K562 (cell line): ENCODE measurements around the gene NXF1. TPM values are rescaled to one million over a fixed set of nuclear protein-coding genes. Genes with fewer than 3 reads are reported as not detected.
A peak's percentile ranks its signal among the peaks of the same experiment; 100 is the strongest.

Experiments
- ATF4 ChIP-seq: fragments of 450-650 bp; formaldehyde crosslinking; IDR thresholded peaks from 2 replicates; pipeline ENCODE4 v1.4.0; 2022; ENCODE audit warnings: mild to moderate bottlenecking, moderate library complexity
- EHMT2 ChIP-seq: fragments of 450-650 bp; IDR thresholded peaks from 2 replicates; pipeline ENCODE4 v1.6.1; 2018; ENCODE audit warnings: antibody characterized with exemption
- GABPB1 ChIP-seq: sonication (generic); formaldehyde crosslinking; IDR thresholded peaks from 2 replicates; pipeline ENCODE4 v1.8.0; 2022; ENCODE audit warnings: mild to moderate bottlenecking, missing genetic modification reagents
- HBP1 ChIP-seq: fragments of 450-650 bp; formaldehyde crosslinking; IDR thresholded peaks from 2 replicates; pipeline ENCODE4 v1.4.0; 2022; ENCODE audit warnings: missing genetic modification characterization
- HDAC2 ChIP-seq: fragments of 450-650 bp; IDR thresholded peaks from 2 replicates; pipeline ENCODE4 v1.6.1; 2016; ENCODE audit warnings: mild to moderate bottlenecking
- HMG20B ChIP-seq: fragments of 250-450 bp; sonication (Bioruptor Pico); IDR thresholded peaks from 2 replicates; pipeline ENCODE4 v1.5.0; 2021; ENCODE audit warnings: mild to moderate bottlenecking
- KLF16 ChIP-seq: IDR thresholded peaks from 2 replicates; pipeline ENCODE4 v1.6.1; 2016; ENCODE audit warnings: antibody characterized with exemption
- NCOR1 ChIP-seq: fragments of 450-650 bp; IDR thresholded peaks from 2 replicates; pipeline ENCODE4 v1.6.1; 2016; ENCODE audit warnings: mild to moderate bottlenecking, moderate library complexity
- RB1 ChIP-seq: fragments of 450-650 bp; IDR thresholded peaks from 2 replicates; pipeline ENCODE4 v1.6.1; 2017; ENCODE audit warnings: low read depth, mild to moderate bottlenecking
- RFX1 ChIP-seq: fragments of 450-650 bp; IDR thresholded peaks from 2 replicates; pipeline ENCODE4 v1.6.1; 2016; ENCODE audit warnings: mild to moderate bottlenecking, moderate library complexity
- TCF7 ChIP-seq: sonication (generic); IDR thresholded peaks from 2 replicates; pipeline ENCODE4 v1.6.1; 2016; ENCODE audit warnings: antibody characterized with exemption, borderline replicate concordance
- TEAD4 ChIP-seq, 2 experiments: sonication (generic) in 1 of 2; formaldehyde crosslinking in 1 of 2; IDR thresholded peaks; 2 replicates each; pipeline versions ENCODE4 v1.6.1 to v1.8.0; 2012 to 2022; ENCODE audit warnings: borderline replicate concordance in 1 of 2, inconsistent platforms in 1 of 2, low read length in 1 of 2, mild to moderate bottlenecking in 1 of 2, missing genetic modification reagents in 1 of 2
- UBTF ChIP-seq, 2 experiments: IDR thresholded peaks; 2 replicates each; pipeline ENCODE4 v1.6.1; 2012; ENCODE audit warnings: improper control_type of control experiment in 2 of 2, low read depth in 2 of 2, low read length in 2 of 2, borderline replicate concordance in 1 of 2
- ZBTB12 ChIP-seq: fragments of 250-450 bp; sonication (Bioruptor Pico); IDR thresholded peaks from 2 replicates; pipeline ENCODE4 v1.4.0; 2020
- ZFP91 ChIP-seq: sonication (generic); formaldehyde crosslinking; IDR thresholded peaks from 2 replicates; pipeline ENCODE4 v1.8.0; 2022; ENCODE audit warnings: mild to moderate bottlenecking, missing genetic modification reagents
- ZNF174 ChIP-seq: fragments of 250-450 bp; sonication (Bioruptor Pico); IDR thresholded peaks from 2 replicates; pipeline ENCODE4 v1.4.0; 2020; ENCODE audit warnings: mild to moderate bottlenecking
- ZNF507 ChIP-seq: conservative IDR thresholded peaks from 2 replicates; pipeline ENCODE4 v1.6.1; 2017; ENCODE audit warnings: missing genetic modification characterization, missing compliant biosample characterization
- ZNF699 ChIP-seq: fragments of 250-450 bp; sonication (Bioruptor Pico); IDR thresholded peaks from 2 replicates; pipeline ENCODE4 v1.8.0; 2021; ENCODE audit warnings: mild to moderate bottlenecking, moderate library complexity; ENCODE audit not compliant: insufficient replicate concordance
- polyA plus RNA-seq, 8 experiments: library from polyadenylated mRNA; depleted of rRNA in 4 of 8; stranded (reverse) in 5 of 8; unstranded in 3 of 8; fragments of >200 nt; fragmentation: Nextera tagmentation in 2 of 8; fragmentation: Illumina TruSeq in 1 of 8; extraction: Ambion mirVana in 2 of 8; extraction: Trizol in 1 of 8; gene quantifications; 2 replicates each; pipeline versions ENCODE4 v1.2.1 to v1.2.3, GENCODE V29; 2011 to 2014; ENCODE audit warnings: inconsistent platforms in 1 of 8, missing spikeins in 1 of 8
- total RNA-seq, 7 experiments: library from RNA; depleted of rRNA in 6 of 7; stranded (reverse); fragments of >200 nt in 6 of 7; fragmentation: Illumina TruSeq in 2 of 7; extraction: Trizol in 2 of 7; gene quantifications; 2 replicates each; pipeline versions ENCODE4 v1.2.1 to v1.2.3, GENCODE V29; 2011 to 2021; ENCODE audit warnings: low replicate concordance in 1 of 7
- TF ChIP-seq, protein P1 (sequence below): fragments of 450-650 bp; IDR thresholded peaks from 2 replicates; pipeline ENCODE4 v1.6.1; 2017; ENCODE audit warnings: antibody characterized with exemption

Gene NXF1
- total and polyA plus RNA-seq, 9 of the 15 experiments (the other 6 are each of a cell fraction or from before 2014, with no cell fraction given) = 18.1 to 98.3 (median 35.8) TPM

GRCh38 chr11:62853279-62853965 lies 48.2 kb upstream of the NXF1 start (continued):
- TF ChIP-seq HBP1 (CRISPR knock-in tag) (no peak), ZNF174 (no peak), KLF16 (no peak), EHMT2 (no peak), TEAD4 (IDR thresholded peaks at IDR 0.05; ENCODE audit: low read length) (no peak; the same call in none of the 2 replicates), TEAD4 (CRISPR knock-in tag; IDR thresholded peaks at IDR 0.05; ENCODE audit: borderline replicate concordance) (no peak), HMG20B (no peak), ZNF699 (CRISPR knock-in tag) (no peak), NCOR1 (peak; percentile 6; the same call in 1 of the 2 replicates), HDAC2 (no peak), TCF7 (no peak), RFX1 (no peak), ATF4 (no peak), UBTF (IDR thresholded peaks at IDR 0.05; ENCODE audit: borderline replicate concordance in 1 of 2, low read depth in 2 of 2, low read length in 2 of 2) (no peak), ZFP91 (CRISPR knock-in tag) (no peak), GABPB1 (0 out of 2 replicates have a peak, but pooled peaks have one; percentile 20), ZBTB12 (no peak), RB1 (no peak), ZNF507 (no peak)
- TF ChIP-seq, protein P1, sequence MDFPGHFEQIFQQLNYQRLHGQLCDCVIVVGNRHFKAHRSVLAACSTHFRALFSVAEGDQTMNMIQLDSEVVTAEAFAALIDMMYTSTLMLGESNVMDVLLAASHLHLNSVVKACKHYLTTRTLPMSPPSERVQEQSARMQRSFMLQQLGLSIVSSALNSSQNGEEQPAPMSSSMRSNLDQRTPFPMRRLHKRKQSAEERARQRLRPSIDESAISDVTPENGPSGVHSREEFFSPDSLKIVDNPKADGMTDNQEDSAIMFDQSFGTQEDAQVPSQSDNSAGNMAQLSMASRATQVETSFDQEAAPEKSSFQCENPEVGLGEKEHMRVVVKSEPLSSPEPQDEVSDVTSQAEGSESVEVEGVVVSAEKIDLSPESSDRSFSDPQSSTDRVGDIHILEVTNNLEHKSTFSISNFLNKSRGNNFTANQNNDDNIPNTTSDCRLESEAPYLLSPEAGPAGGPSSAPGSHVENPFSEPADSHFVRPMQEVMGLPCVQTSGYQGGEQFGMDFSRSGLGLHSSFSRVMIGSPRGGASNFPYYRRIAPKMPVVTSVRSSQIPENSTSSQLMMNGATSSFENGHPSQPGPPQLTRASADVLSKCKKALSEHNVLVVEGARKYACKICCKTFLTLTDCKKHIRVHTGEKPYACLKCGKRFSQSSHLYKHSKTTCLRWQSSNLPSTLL = no peak
